HEK293 (cell line): ENCODE results near the gene EHMT1.
A peak's percentile ranks its signal among the peaks of the same experiment; 100 is the strongest.

Source experiments
- CTCF ChIA-PET: fragments of 350-600 bp; formaldehyde crosslinking; extraction: SDS; loops from one replicate; lab custom pipeline; 2021; ENCODE audit warnings: antibody characterized with exemption; lab: Yijun Ruan, JAX
- POLR2A ChIA-PET: fragments of 300-600 bp; formaldehyde crosslinking; extraction: SDS; loops from one replicate; lab custom pipeline; 2020; ENCODE audit warnings: antibody characterized with exemption, inconsistent platforms; lab: Yijun Ruan, JAX
- H3K27ac ChIP-seq: fragments of 200-500 bp; sonication (Bioruptor generic); 2 replicates; pipeline ENCODE4 v1.5.1; 2014; ENCODE audit warnings: low read depth, low read length, control low read depth, inconsistent platforms; ENCODE audit errors: extremely low read depth
- H3K36me3 ChIP-seq, 2 experiments: fragments of 200-500 bp in 1 of 2; sonication (Bioruptor generic) in 1 of 2; 1 replicate in 1 of 2; 2 replicates in 1 of 2; pipeline ENCODE4 v1.5.1; 2014 to 2017; ENCODE audit warnings: inconsistent platforms in 2 of 2, low read length in 2 of 2; ENCODE audit not compliant: control insufficient read depth in 2 of 2, insufficient read depth in 1 of 2
- H3K4me1 ChIP-seq: fragments of 200-500 bp; sonication (Bioruptor generic); 2 replicates; pipeline ENCODE4 v1.5.1; 2014; ENCODE audit warnings: mild to moderate bottlenecking, low read length, inconsistent platforms; ENCODE audit not compliant: control insufficient read depth, insufficient read depth
- H3K4me3 ChIP-seq: 2 replicates; pipeline ENCODE4 v1.5.1; 2011; ENCODE audit warnings: low read depth, mild to moderate bottlenecking, control low read depth, low read length, moderate library complexity
- H3K9me3 ChIP-seq: fragments of 200-500 bp; sonication (Bioruptor generic); 2 replicates; pipeline ENCODE4 v1.5.1; 2014; ENCODE audit warnings: low read depth, low read length, inconsistent platforms; ENCODE audit not compliant: control insufficient read depth, insufficient read depth
- GLI4 ChIP-seq: fragments of 450-650 bp; formaldehyde crosslinking; IDR thresholded peaks from 2 replicates; pipeline ENCODE4 v1.5.1; 2016; ENCODE audit warnings: missing biosample characterization, missing genetic modification characterization
- GLIS1 ChIP-seq: fragments of 450-650 bp; formaldehyde crosslinking; IDR thresholded peaks from 2 replicates; pipeline ENCODE4 v1.5.1; 2016; ENCODE audit warnings: missing biosample characterization, missing genetic modification characterization
- KLF1 ChIP-seq: fragments of 450-650 bp; formaldehyde crosslinking; IDR thresholded peaks from 2 replicates; pipeline ENCODE4 v1.5.1; 2016; ENCODE audit warnings: missing biosample characterization, missing genetic modification characterization
- SCRT1 ChIP-seq: fragments of 450-650 bp; formaldehyde crosslinking; IDR thresholded peaks from 2 replicates; pipeline ENCODE4 v1.5.1; 2016; ENCODE audit warnings: missing biosample characterization, missing genetic modification characterization, borderline replicate concordance
- ZBTB20 ChIP-seq: fragments of 450-650 bp; formaldehyde crosslinking; IDR thresholded peaks from 2 replicates; pipeline ENCODE4 v1.5.1; 2016; ENCODE audit warnings: missing biosample characterization, missing genetic modification characterization
- ZBTB48 ChIP-seq: fragments of 450-650 bp; formaldehyde crosslinking; IDR thresholded peaks from 2 replicates; pipeline ENCODE4 v1.5.1; 2016; ENCODE audit warnings: missing biosample characterization, missing genetic modification characterization
- ZIC2 ChIP-seq: fragments of 450-650 bp; formaldehyde crosslinking; IDR thresholded peaks from 2 replicates; pipeline ENCODE4 v1.5.1; 2016; ENCODE audit warnings: missing biosample characterization, missing genetic modification characterization
- ZNF169 ChIP-seq: fragments of 450-650 bp; formaldehyde crosslinking; IDR thresholded peaks from 2 replicates; pipeline ENCODE4 v1.5.1; 2016; ENCODE audit warnings: missing biosample characterization, missing genetic modification characterization
- ZNF211 ChIP-seq: fragments of 450-650 bp; formaldehyde crosslinking; IDR thresholded peaks from 2 replicates; pipeline ENCODE4 v1.5.1; 2016; ENCODE audit warnings: low read depth, missing biosample characterization, missing genetic modification characterization
- ZNF239 ChIP-seq: fragments of 450-650 bp; formaldehyde crosslinking; IDR thresholded peaks from 2 replicates; pipeline ENCODE4 v1.5.1; 2016; ENCODE audit warnings: missing biosample characterization, missing genetic modification characterization
- ZNF266 ChIP-seq: fragments of 450-650 bp; formaldehyde crosslinking; IDR thresholded peaks from 2 replicates; pipeline ENCODE4 v1.5.1; 2016; ENCODE audit warnings: missing biosample characterization, missing genetic modification characterization, low read depth
- ZNF341 ChIP-seq: fragments of 450-650 bp; formaldehyde crosslinking; IDR thresholded peaks from 2 replicates; pipeline ENCODE4; 2016; ENCODE audit warnings: low read depth, missing biosample characterization, missing genetic modification characterization
- ZNF394 ChIP-seq: fragments of 450-650 bp; formaldehyde crosslinking; IDR thresholded peaks from 2 replicates; pipeline ENCODE4 v1.5.1; 2016; ENCODE audit warnings: missing biosample characterization, missing genetic modification characterization, mild to moderate bottlenecking, moderate library complexity, borderline replicate concordance
- ZNF423 ChIP-seq: fragments of 450-650 bp; formaldehyde crosslinking; IDR thresholded peaks from 2 replicates; pipeline ENCODE4 v1.5.1; 2016; ENCODE audit warnings: missing biosample characterization, missing genetic modification characterization
- ZNF501 ChIP-seq: fragments of 450-650 bp; formaldehyde crosslinking; IDR thresholded peaks from 2 replicates; pipeline ENCODE4 v1.5.1; 2016; ENCODE audit warnings: missing biosample characterization, missing genetic modification characterization
- ZNF529 ChIP-seq: fragments of 450-650 bp; formaldehyde crosslinking; IDR thresholded peaks from 2 replicates; pipeline ENCODE4 v1.5.1; 2017; ENCODE audit warnings: missing genetic modification characterization, missing biosample characterization; ENCODE audit not compliant: insufficient replicate concordance
- ZNF530 ChIP-seq: fragments of 450-650 bp; formaldehyde crosslinking; IDR thresholded peaks from 2 replicates; pipeline ENCODE4 v1.5.1; 2016; ENCODE audit warnings: low read depth, missing biosample characterization, missing genetic modification characterization
- ZNF561 ChIP-seq: fragments of 450-650 bp; IDR thresholded peaks from 2 replicates; pipeline ENCODE4 v1.5.1; 2018; ENCODE audit warnings: missing biosample characterization, missing genetic modification characterization, borderline replicate concordance
- ZNF776 ChIP-seq: fragments of 450-650 bp; formaldehyde crosslinking; IDR thresholded peaks from 2 replicates; pipeline ENCODE4 v1.5.0; 2017; ENCODE audit warnings: missing biosample characterization, missing genetic modification characterization, borderline replicate concordance
- ZNF791 ChIP-seq: fragments of 450-650 bp; formaldehyde crosslinking; IDR thresholded peaks from 2 replicates; pipeline ENCODE4 v1.5.1; 2016; ENCODE audit warnings: missing biosample characterization, missing genetic modification characterization
- ZNF792 ChIP-seq: fragments of 450-650 bp; formaldehyde crosslinking; IDR thresholded peaks from 2 replicates; pipeline ENCODE4 v1.5.1; 2016; ENCODE audit warnings: missing biosample characterization, missing genetic modification characterization
- TF ChIP-seq, protein P1 (sequence below): fragments of 450-650 bp; formaldehyde crosslinking; IDR thresholded peaks from 2 replicates; pipeline ENCODE4 v1.5.1; 2017; ENCODE audit warnings: missing biosample characterization, missing genetic modification characterization
- TF ChIP-seq, protein P2 (sequence below): fragments of 450-650 bp; formaldehyde crosslinking; IDR thresholded peaks from 2 replicates; pipeline ENCODE4 v1.5.1; 2017; ENCODE audit warnings: missing biosample characterization, missing genetic modification characterization
- TF ChIP-seq, protein P3 (sequence below): fragments of 450-650 bp; formaldehyde crosslinking; optimal IDR thresholded peaks from 2 replicates; pipeline ENCODE3; 2016; ENCODE audit warnings: missing biosample characterization, mild to moderate bottlenecking, missing genetic modification characterization
- TF ChIP-seq, protein P4 (sequence below): fragments of 450-650 bp; formaldehyde crosslinking; IDR thresholded peaks from 2 replicates; pipeline ENCODE4 v1.5.1; 2016; ENCODE audit warnings: missing biosample characterization, missing genetic modification characterization, low read depth
- TF ChIP-seq, protein P5 (sequence below): fragments of 450-650 bp; formaldehyde crosslinking; IDR thresholded peaks from 2 replicates; pipeline ENCODE4 v1.5.1; 2016; ENCODE audit warnings: missing biosample characterization, missing genetic modification characterization

The EHMT1 gene

DNA sequence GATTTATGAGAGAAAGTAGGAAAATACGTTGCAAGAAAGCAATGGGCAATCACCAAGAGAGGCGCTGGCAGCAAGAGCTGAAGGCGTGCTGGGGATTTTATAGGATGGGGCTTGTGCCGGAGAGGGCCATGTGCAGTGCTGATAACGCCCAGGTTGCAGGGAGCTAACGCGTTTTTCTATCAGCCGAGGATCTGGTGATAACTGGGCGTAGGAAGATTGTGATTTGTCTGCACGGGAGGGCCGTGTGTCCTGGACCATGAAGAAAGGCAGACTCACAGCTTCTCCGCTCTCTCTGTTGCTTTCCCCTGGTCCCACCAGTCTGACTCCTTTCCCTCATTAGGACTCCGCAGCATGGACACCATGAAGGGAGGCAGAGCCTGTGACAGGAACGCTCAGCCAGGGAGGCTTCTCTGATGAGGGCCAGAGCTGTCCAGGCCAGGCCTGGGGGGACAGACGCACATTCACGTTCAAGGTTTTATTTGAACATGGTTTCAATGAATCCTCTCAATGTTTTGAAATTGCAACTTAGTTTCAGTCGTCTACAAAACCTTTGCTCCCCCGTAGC, 246.9 kb downstream of the EHMT1 start:
- CTCF ChIA-PET: interaction anchor here (0.7 kb wide), 1 partner anchor 283 kb away, joined by 3 read pairs; no protein-coding TSS in a partner anchor

DNA sequence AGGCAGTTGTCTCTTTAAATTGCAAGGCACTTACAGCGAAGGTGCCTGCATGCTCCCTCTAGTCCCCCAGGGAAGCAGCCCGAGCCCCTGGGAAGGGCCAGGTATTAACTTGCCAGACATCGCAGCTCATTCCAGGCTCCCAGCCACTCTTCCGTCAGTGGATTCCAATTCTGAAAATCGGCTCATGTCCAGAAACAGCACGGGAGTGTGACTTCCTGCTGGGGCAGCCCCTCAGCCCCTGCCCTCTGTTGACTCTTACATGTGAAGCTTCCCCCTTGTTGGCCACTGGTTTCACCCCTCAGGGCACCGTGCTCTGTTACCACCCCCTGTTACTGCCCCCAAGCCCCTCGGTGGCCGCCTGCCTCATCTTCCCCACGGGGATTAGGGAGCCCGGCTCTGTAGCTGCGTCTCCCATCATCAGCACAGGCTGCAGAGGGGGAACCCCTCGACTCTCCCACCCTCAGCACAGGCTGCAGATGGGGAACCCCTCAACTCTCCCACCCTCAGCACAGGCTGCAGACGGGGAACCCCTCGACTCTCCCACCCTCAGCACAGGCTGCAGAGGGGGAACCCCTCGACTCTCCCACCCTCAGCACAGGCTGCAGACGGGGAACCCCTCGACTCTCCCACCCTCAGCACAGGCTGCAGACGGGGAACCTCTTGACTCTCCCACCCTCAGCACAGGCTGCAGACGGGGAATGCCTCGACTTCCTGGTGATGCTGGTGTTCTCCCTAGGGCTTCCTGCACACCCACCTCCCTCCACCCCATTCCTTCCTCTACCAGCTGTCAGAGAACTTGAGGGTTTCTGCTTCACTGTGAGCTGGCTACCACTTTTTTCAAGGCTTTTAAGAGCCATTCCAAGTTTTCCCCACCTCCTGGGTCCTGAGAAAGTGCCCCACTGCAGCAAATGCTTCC, 247.7 kb downstream of the EHMT1 start:
- no peaks in the 10 kb centered on the region for H3K9me3 ChIP-seq
- H3K27ac ChIP-seq: no peak overlapping the region
- CTCF ChIA-PET: no interaction called here
- TF ChIP-seq ZNF239 (tag by site-specific recombination) (no peak), GLI4 (tag by site-specific recombination) (no peak), ZNF776 (tag by site-specific recombination) (no peak), ZNF561 (tag by site-specific recombination) (no peak), KLF1 (tag by site-specific recombination) (no peak), ZNF211 (no peak), ZIC2 (tag by site-specific recombination) (0 out of 2 replicates have a peak, but pooled peaks have one; percentile 24), ZNF169 (no peak)
- TF ChIP-seq, protein P1, sequence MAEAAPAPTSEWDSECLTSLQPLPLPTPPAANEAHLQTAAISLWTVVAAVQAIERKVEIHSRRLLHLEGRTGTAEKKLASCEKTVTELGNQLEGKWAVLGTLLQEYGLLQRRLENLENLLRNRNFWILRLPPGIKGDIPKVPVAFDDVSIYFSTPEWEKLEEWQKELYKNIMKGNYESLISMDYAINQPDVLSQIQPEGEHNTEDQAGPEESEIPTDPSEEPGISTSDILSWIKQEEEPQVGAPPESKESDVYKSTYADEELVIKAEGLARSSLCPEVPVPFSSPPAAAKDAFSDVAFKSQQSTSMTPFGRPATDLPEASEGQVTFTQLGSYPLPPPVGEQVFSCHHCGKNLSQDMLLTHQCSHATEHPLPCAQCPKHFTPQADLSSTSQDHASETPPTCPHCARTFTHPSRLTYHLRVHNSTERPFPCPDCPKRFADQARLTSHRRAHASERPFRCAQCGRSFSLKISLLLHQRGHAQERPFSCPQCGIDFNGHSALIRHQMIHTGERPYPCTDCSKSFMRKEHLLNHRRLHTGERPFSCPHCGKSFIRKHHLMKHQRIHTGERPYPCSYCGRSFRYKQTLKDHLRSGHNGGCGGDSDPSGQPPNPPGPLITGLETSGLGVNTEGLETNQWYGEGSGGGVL (tag by site-specific recombination): no peak
- POLR2A ChIA-PET: no interaction called here
- no peak overlapping the region for H3K4me3 ChIP-seq
- no peaks in the 10 kb centered on the region for H3K4me1 ChIP-seq
- H3K36me3 ChIP-seq: no peaks in the 10 kb centered on the region

More for the DNA sequence above, 246.9 kb downstream of the EHMT1 start:
- no peak overlapping the region for H3K4me3 ChIP-seq
- POLR2A ChIA-PET: no interaction called here
- H3K27ac ChIP-seq: no peak overlapping the region
- no peaks in the 10 kb centered on the region for H3K36me3 ChIP-seq
- no peaks in the 10 kb centered on the region for H3K9me3 ChIP-seq
- no peaks in the 10 kb centered on the region for H3K4me1 ChIP-seq
- TF ChIP-seq ZBTB20 (tag by site-specific recombination) (no peak), ZNF791 (tag by site-specific recombination) (no peak), ZNF529 (no peak), ZNF792 (tag by site-specific recombination) (no peak), ZIC2 (tag by site-specific recombination) (no peak), ZBTB48 (tag by site-specific recombination) (no peak), ZNF341 (tag by site-specific recombination) (no peak), ZNF501 (tag by site-specific recombination) (no peak), ZNF530 (tag by site-specific recombination) (no peak), SCRT1 (no peak), GLIS1 (tag by site-specific recombination) (no peak), KLF1 (tag by site-specific recombination) (no peak), ZNF266 (tag by site-specific recombination) (no peak), ZNF394 (no peak), ZNF423 (tag by site-specific recombination) (no peak)
- TF ChIP-seq, protein P2, sequence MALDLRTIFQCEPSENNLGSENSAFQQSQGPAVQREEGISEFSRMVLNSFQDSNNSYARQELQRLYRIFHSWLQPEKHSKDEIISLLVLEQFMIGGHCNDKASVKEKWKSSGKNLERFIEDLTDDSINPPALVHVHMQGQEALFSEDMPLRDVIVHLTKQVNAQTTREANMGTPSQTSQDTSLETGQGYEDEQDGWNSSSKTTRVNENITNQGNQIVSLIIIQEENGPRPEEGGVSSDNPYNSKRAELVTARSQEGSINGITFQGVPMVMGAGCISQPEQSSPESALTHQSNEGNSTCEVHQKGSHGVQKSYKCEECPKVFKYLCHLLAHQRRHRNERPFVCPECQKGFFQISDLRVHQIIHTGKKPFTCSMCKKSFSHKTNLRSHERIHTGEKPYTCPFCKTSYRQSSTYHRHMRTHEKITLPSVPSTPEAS (tag by site-specific recombination): no peak
- TF ChIP-seq, protein P3, sequence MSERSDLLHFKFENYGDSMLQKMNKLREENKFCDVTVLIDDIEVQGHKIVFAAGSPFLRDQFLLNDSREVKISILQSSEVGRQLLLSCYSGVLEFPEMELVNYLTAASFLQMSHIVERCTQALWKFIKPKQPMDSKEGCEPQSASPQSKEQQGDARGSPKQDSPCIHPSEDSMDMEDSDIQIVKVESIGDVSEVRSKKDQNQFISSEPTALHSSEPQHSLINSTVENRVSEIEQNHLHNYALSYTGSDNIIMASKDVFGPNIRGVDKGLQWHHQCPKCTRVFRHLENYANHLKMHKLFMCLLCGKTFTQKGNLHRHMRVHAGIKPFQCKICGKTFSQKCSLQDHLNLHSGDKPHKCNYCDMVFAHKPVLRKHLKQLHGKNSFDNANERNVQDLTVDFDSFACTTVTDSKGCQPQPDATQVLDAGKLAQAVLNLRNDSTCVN (tag by site-specific recombination): no peak
- TF ChIP-seq, protein P4, sequence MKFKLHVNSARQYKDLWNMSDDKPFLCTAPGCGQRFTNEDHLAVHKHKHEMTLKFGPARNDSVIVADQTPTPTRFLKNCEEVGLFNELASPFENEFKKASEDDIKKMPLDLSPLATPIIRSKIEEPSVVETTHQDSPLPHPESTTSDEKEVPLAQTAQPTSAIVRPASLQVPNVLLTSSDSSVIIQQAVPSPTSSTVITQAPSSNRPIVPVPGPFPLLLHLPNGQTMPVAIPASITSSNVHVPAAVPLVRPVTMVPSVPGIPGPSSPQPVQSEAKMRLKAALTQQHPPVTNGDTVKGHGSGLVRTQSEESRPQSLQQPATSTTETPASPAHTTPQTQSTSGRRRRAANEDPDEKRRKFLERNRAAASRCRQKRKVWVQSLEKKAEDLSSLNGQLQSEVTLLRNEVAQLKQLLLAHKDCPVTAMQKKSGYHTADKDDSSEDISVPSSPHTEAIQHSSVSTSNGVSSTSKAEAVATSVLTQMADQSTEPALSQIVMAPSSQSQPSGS (tag by site-specific recombination): no peak
- TF ChIP-seq, protein P5, sequence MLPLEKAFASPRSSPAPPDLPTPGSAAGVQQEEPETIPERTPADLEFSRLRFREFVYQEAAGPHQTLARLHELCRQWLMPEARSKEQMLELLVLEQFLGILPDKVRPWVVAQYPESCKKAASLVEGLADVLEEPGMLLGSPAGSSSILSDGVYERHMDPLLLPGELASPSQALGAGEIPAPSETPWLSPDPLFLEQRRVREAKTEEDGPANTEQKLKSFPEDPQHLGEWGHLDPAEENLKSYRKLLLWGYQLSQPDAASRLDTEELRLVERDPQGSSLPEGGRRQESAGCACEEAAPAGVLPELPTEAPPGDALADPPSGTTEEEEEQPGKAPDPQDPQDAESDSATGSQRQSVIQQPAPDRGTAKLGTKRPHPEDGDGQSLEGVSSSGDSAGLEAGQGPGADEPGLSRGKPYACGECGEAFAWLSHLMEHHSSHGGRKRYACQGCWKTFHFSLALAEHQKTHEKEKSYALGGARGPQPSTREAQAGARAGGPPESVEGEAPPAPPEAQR (tag by site-specific recombination): no peak
